IMR-90 (cell line): Measurements from ENCODE around the gene HOXD12. TPM values are rescaled to one million over a fixed set of nuclear protein-coding genes. Genes with fewer than 3 reads are reported as not detected.

Source experiments
- ATAC-seq: fragments of 200-7000 bp; cut with Tn5 transposase; 2 replicates; pipeline ENCODE4 v1.9.1; 2020; ENCODE audit warnings: low read depth, mild to moderate bottlenecking, moderate library complexity
- BruUV-seq: library from RNA; stranded (reverse); fragments of 400-500 nt; replicated peaks from 2 replicates; lab custom pipeline; 2021; lab: Mats Ljungman, UMichigan
- CTCF ChIA-PET: fragments of 300-600 bp; formaldehyde crosslinking; extraction: SDS; loops from one replicate; lab custom pipeline; 2021; ENCODE audit warnings: antibody characterized with exemption; lab: Yijun Ruan, JAX
- POLR2A ChIA-PET: fragments of 300-600 bp; sonication (Branson Sonifier 250); formaldehyde crosslinking; loops from one replicate; lab custom pipeline; 2022; ENCODE audit warnings: antibody characterized with exemption; ENCODE audit not compliant: unreplicated experiment; lab: Charles Lee
- DNase-seq: peaks from one replicate; pipeline ENCODE4 v3.0.0; 2013
- H2AFZ ChIP-seq: replicated peaks from 2 replicates; pipeline ENCODE3; 2013; ENCODE audit warnings: low read length, mild to moderate bottlenecking; ENCODE audit not compliant: poor library complexity
- H2AK5ac ChIP-seq: 2 replicates; pipeline ENCODE4 v1.6.1; 2013; ENCODE audit warnings: low read depth, low read length, inconsistent platforms
- H2AK9ac ChIP-seq: replicated peaks from 2 replicates; pipeline ENCODE3; 2013; ENCODE audit warnings: mild to moderate bottlenecking, low read depth, low read length, moderate library complexity; ENCODE audit not compliant: poor library complexity
- H2BK120ac ChIP-seq: 2 replicates; pipeline ENCODE4 v1.6.1; 2013; ENCODE audit warnings: low read depth, low read length, inconsistent platforms
- H2BK15ac ChIP-seq: 3 replicates; pipeline ENCODE4 v1.6.1; 2013; ENCODE audit warnings: low read depth, low read length, inconsistent platforms
- H2BK20ac ChIP-seq: 2 replicates; pipeline ENCODE4 v1.6.1; 2013; ENCODE audit warnings: low read depth, mild to moderate bottlenecking, inconsistent platforms, low read length, moderate library complexity
- H2BK5ac ChIP-seq: 2 replicates; pipeline ENCODE4 v1.6.1; 2013; ENCODE audit warnings: mild to moderate bottlenecking, low read depth, low read length, inconsistent platforms; ENCODE audit not compliant: poor library complexity, severe bottlenecking
- H3K14ac ChIP-seq: replicated peaks from 2 replicates; pipeline ENCODE4 v1.6.1; 2013; ENCODE audit warnings: low read depth, low read length, inconsistent platforms
- H3K18ac ChIP-seq: 2 replicates; pipeline ENCODE4 v1.6.1; 2013; ENCODE audit warnings: low read depth, low read length, control low read depth
- H3K23ac ChIP-seq: 2 replicates; pipeline ENCODE4 v1.6.1; 2013; ENCODE audit warnings: low read depth, low read length, inconsistent platforms
- H3K27ac ChIP-seq: 2 replicates; pipeline ENCODE4 v1.5.1; 2013; ENCODE audit warnings: mild to moderate bottlenecking, control low read depth, low read length; ENCODE audit not compliant: insufficient read depth
- H3K27me3 ChIP-seq: 2 replicates; pipeline ENCODE4 v1.6.1; 2013; ENCODE audit warnings: low read length; ENCODE audit not compliant: control insufficient read depth, insufficient read depth
- H3K36me3 ChIP-seq: 2 replicates; pipeline ENCODE4 v1.6.1; 2013; ENCODE audit warnings: low read length, mixed read lengths; ENCODE audit not compliant: control insufficient read depth, insufficient read depth
- H3K4ac ChIP-seq: 2 replicates; pipeline ENCODE4 v1.6.1; 2013; ENCODE audit warnings: low read depth, low read length, inconsistent platforms
- H3K4me1 ChIP-seq: 2 replicates; pipeline ENCODE4 v1.6.1; 2013; ENCODE audit warnings: low read length, mixed read lengths; ENCODE audit not compliant: control insufficient read depth, insufficient read depth
- H3K4me2 ChIP-seq: 2 replicates; pipeline ENCODE4 v1.6.1; 2013; ENCODE audit warnings: low read depth, mild to moderate bottlenecking, control low read depth, low read length, moderate library complexity
- H3K4me3 ChIP-seq: 2 replicates; pipeline ENCODE4 v1.5.1; 2013; ENCODE audit warnings: low read depth, mild to moderate bottlenecking, control low read depth, low read length, moderate library complexity; ENCODE audit not compliant: insufficient read depth
- H3K56ac ChIP-seq: 2 replicates; pipeline ENCODE4 v1.6.1; 2013; ENCODE audit warnings: low read length, inconsistent platforms; ENCODE audit not compliant: insufficient read depth; ENCODE audit errors: extremely low read depth
- H3K79me1 ChIP-seq, 2 experiments: 2 replicates each; pipeline ENCODE4 v1.6.1; 2013; ENCODE audit warnings: low read length in 2 of 2, inconsistent platforms in 1 of 2, low read depth in 1 of 2
- H3K9ac ChIP-seq: 2 replicates; pipeline ENCODE4 v1.6.1; 2013; ENCODE audit warnings: low read depth, low read length, control low read depth
- H3K9me1 ChIP-seq: 2 replicates; pipeline ENCODE4 v1.6.1; 2013; ENCODE audit warnings: low read length, inconsistent platforms; ENCODE audit not compliant: insufficient read depth
- H3K9me3 ChIP-seq: 2 replicates; pipeline ENCODE4 v1.6.1; 2013; ENCODE audit warnings: low read length; ENCODE audit not compliant: control insufficient read depth, insufficient read depth
- H4K20me1 ChIP-seq: 2 replicates; pipeline ENCODE4 v1.6.1; 2013; ENCODE audit warnings: low read length, inconsistent platforms; ENCODE audit not compliant: insufficient read depth
- H4K5ac ChIP-seq: 2 replicates; pipeline ENCODE4 v1.6.1; 2013; ENCODE audit warnings: mild to moderate bottlenecking, low read depth, low read length, control low read depth
- H4K8ac ChIP-seq, 2 experiments: 2 replicates each; pipeline ENCODE4 v1.6.1; 2013; ENCODE audit warnings: low read depth in 2 of 2, low read length in 2 of 2, control low read depth in 1 of 2, inconsistent platforms in 1 of 2
- H4K91ac ChIP-seq: 2 replicates; pipeline ENCODE4 v1.6.1; 2013; ENCODE audit warnings: low read depth, low read length, inconsistent platforms; ENCODE audit not compliant: insufficient read depth
- BHLHE40 ChIP-seq: fragments of 150-350 bp; IDR thresholded peaks from 2 replicates; pipeline ENCODE4 v1.6.1; 2016; ENCODE audit warnings: mild to moderate bottlenecking, low read depth, low read length
- CEBPB ChIP-seq: IDR thresholded peaks from 2 replicates; pipeline ENCODE4 v1.6.1; 2012; ENCODE audit warnings: low read depth, low read length, improper control_type of control experiment
- CHD1 ChIP-seq: IDR thresholded peaks from 2 replicates; pipeline ENCODE4 v1.6.1; 2012; ENCODE audit warnings: low read depth, low read length, improper control_type of control experiment
- FOS ChIP-seq: fragments of 150-350 bp; IDR thresholded peaks from 2 replicates; pipeline ENCODE4 v1.6.1; 2016; ENCODE audit warnings: low read depth, low read length
- MAFK ChIP-seq: IDR thresholded peaks from 2 replicates; pipeline ENCODE4 v1.6.1; 2012; ENCODE audit warnings: low read depth, low read length, improper control_type of control experiment
- MXI1 ChIP-seq: IDR thresholded peaks from 2 replicates; pipeline ENCODE4 v1.6.1; 2012; ENCODE audit warnings: low read depth, mild to moderate bottlenecking, low read length, moderate library complexity, borderline replicate concordance
- NFE2L2 ChIP-seq: fragments of 150-350 bp; IDR thresholded peaks from 2 replicates; pipeline ENCODE4 v1.6.1; 2016; ENCODE audit warnings: low read depth, mild to moderate bottlenecking, low read length
- POLR2A ChIP-seq: IDR thresholded peaks from 2 replicates; pipeline ENCODE4 v1.6.1; 2012; ENCODE audit warnings: mild to moderate bottlenecking, low read depth, low read length
- RAD21 ChIP-seq: IDR thresholded peaks from 2 replicates; pipeline ENCODE4 v1.6.1; 2012; ENCODE audit warnings: low read length, improper control_type of control experiment
- RFX5 ChIP-seq: IDR thresholded peaks from 2 replicates; pipeline ENCODE4 v1.8.0; 2012; ENCODE audit warnings: low read depth, mild to moderate bottlenecking, low read length, moderate library complexity
- SMC3 ChIP-seq: fragments of 150-350 bp; IDR thresholded peaks from 2 replicates; pipeline ENCODE4 v1.6.1; 2016; ENCODE audit warnings: low read depth, mild to moderate bottlenecking, antibody characterized with exemption, low read length, moderate library complexity
- WGBS, 2 experiments: methylation state at CpG; one replicate each; pipeline versions ENCODE4 v1.1.5 to v1.1.7; 2013; ENCODE audit warnings: missing lambda C conversion rate in 2 of 2; ENCODE audit not compliant: insufficient read length in 1 of 2; ENCODE audit errors: extremely low coverage in 2 of 2; 5-methylcytosine and 5-hydroxymethylcytosine counted together
- dilution Hi-C: fragments of 300-500 bp; cut with HindIII; formaldehyde crosslinking; loops from one replicate; pipeline ENCODE4 v1.14.3; 2018; ENCODE audit warnings: low sequenced_read_pairs; ENCODE audit not compliant: unreplicated experiment
- in situ Hi-C: fragments of 300-500 bp; cut with MboI; formaldehyde crosslinking; loops from 3 replicates; pipeline ENCODE4 v1.14.3; 2019; ENCODE audit warnings: low sequenced_read_pairs, inconsistent platforms, mixed read lengths
- intact Hi-C: fragments of 100-400 bp; cut with micrococcal nuclease; formaldehyde crosslinking; loops from 2 replicates; pipeline ENCODE4 v1.10.0; 2022
- polyA plus RNA-seq, 3 experiments: library from polyadenylated mRNA; depleted of rRNA; stranded (reverse); fragments of >200 nt; gene quantifications; 2 replicates each; pipeline ENCODE4 v1.2.3, GENCODE V29; 2012; ENCODE audit warnings: low replicate concordance in 1 of 3
- total RNA-seq: library from RNA; depleted of rRNA; stranded (reverse); fragments of >200 nt; gene quantifications from 2 replicates; pipeline ENCODE4 v1.2.3, GENCODE V29; 2012
- TF ChIP-seq, protein P1 (sequence below): conservative IDR thresholded peaks from 2 replicates; pipeline ENCODE4 v1.5.1; 2012; ENCODE audit warnings: mild to moderate bottlenecking, low read depth, low read length, improper control_type of control experiment
- TF ChIP-seq, protein P2 (sequence below): fragments of 150-350 bp; IDR thresholded peaks from 2 replicates; pipeline ENCODE4 v1.6.1; 2017; ENCODE audit warnings: mild to moderate bottlenecking, antibody characterized with exemption, low read length, low read depth

The HOXD12 gene
- total and polyA plus RNA-seq, 2 of the 4 experiments (the other 2 are of a cell fraction): not detected

DNA sequence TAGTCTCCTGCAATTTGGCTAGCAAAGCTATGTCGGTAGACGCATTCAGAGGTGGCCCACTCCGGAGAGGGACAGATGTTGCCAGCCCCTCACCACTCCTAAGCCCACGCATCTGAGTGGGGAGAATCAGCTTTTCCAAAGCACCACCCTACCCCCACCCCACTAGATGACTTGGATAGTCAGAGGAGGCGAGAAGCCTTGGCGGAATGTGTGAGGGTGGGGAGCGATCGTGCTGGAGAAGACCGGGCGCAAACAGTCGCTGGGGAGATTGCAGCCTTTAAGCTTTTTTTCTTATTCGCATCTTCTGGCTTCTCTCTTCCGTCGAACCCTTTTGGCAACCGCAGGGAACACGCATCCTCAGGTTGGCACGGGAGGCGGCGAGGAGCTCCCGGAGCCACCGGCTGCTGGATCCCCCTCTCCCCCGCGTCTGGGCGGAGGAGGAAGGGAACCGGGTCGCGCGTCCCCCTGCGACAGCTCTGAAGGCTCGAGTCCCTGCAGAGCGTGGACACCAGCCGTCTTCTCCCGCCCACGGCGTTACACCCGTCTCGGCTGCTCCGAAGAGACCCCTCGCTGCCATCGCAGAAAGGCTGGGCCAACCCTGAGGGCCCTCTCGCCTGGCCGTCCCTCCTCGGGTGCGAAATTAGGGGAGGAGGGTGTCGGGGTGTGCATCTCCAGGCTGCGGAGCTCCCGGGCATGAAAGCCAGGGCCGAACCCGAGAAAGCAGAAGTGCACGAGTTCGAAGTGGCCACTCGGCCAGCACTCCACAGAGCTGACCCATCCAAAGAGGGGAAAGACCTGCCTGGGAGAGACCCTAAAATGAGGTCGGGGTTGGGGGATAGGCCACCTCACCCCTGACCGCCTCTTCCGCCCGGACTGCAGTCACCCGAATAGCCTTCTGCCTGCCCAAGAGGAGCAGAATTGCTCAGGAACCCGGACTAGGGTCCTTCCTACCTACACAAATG lies 28.0 kb upstream of the HOXD12 start:
- H2AK5ac ChIP-seq: no peak overlapping the region
- no peak overlapping the region for H3K4me2 ChIP-seq
- H3K9ac ChIP-seq: no peak overlapping the region
- H4K8ac ChIP-seq: no peak overlapping the region
- ChIA-PET CTCF (no interaction called here), POLR2A (no interaction called here)
- H3K56ac ChIP-seq: no peak overlapping the region
- dilution Hi-C loops: no loop called here
- H3K27ac ChIP-seq: no peak overlapping the region
- no peaks in the 10 kb centered on the region for H4K20me1 ChIP-seq
- H2AFZ ChIP-seq: no peak overlapping the region
- no peaks in the 10 kb centered on the region for H3K4me1 ChIP-seq
- H2AK9ac ChIP-seq: no peak overlapping the region
- no peaks in the 10 kb centered on the region for H3K9me1 ChIP-seq
- no peak overlapping the region for H4K5ac ChIP-seq
- TF ChIP-seq BHLHE40: no peak
- no peak for TF ChIP-seq NFE2L2
- no peak for TF ChIP-seq RAD21
- no peak for TF ChIP-seq POLR2A
- no peak for TF ChIP-seq MAFK
- TF ChIP-seq FOS: no peak
- TF ChIP-seq, protein P1, sequence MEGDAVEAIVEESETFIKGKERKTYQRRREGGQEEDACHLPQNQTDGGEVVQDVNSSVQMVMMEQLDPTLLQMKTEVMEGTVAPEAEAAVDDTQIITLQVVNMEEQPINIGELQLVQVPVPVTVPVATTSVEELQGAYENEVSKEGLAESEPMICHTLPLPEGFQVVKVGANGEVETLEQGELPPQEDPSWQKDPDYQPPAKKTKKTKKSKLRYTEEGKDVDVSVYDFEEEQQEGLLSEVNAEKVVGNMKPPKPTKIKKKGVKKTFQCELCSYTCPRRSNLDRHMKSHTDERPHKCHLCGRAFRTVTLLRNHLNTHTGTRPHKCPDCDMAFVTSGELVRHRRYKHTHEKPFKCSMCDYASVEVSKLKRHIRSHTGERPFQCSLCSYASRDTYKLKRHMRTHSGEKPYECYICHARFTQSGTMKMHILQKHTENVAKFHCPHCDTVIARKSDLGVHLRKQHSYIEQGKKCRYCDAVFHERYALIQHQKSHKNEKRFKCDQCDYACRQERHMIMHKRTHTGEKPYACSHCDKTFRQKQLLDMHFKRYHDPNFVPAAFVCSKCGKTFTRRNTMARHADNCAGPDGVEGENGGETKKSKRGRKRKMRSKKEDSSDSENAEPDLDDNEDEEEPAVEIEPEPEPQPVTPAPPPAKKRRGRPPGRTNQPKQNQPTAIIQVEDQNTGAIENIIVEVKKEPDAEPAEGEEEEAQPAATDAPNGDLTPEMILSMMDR: no peak
- no peak for TF ChIP-seq SMC3
- TF ChIP-seq CHD1: no peak
- no peak for TF ChIP-seq RFX5
- TF ChIP-seq, protein P2, sequence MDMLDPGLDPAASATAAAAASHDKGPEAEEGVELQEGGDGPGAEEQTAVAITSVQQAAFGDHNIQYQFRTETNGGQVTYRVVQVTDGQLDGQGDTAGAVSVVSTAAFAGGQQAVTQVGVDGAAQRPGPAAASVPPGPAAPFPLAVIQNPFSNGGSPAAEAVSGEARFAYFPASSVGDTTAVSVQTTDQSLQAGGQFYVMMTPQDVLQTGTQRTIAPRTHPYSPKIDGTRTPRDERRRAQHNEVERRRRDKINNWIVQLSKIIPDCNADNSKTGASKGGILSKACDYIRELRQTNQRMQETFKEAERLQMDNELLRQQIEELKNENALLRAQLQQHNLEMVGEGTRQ: no peak
- TF ChIP-seq MXI1: no peak
- TF ChIP-seq CEBPB: no peak
- no peaks in the 10 kb centered on the region for H3K79me1 ChIP-seq
- no peak overlapping the region for H2BK15ac ChIP-seq
- no peak overlapping the region for H3K18ac ChIP-seq
- peaks cover 6% of the 10 kb centered on the region; the same call in 1 of the 2 replicates for H3K9me3 ChIP-seq
- H3K4me3 ChIP-seq: no peak overlapping the region
- H3K23ac ChIP-seq: no peak overlapping the region
- H3K4ac ChIP-seq: no peak overlapping the region
- DNase-seq: no peak
- in situ Hi-C loops: no loop called here
- H3K36me3 ChIP-seq: no peaks in the 10 kb centered on the region
- 7% methylated on average over 6 of the region's 58 CpGs; no CpG with 5 or more reads in 1 of the 2 experiments for WGBS, 2 experiments
- H2BK120ac ChIP-seq: no peak overlapping the region
- H3K27me3 ChIP-seq: peaks cover 95% of the 10 kb centered on the region
- intact Hi-C loops: no loop called here
- no TSS peak for BruUV-seq
- no peak overlapping the region for H4K91ac ChIP-seq
- no peak for ATAC-seq
- H2BK5ac ChIP-seq: no peak overlapping the region
- H2BK20ac ChIP-seq: no peak overlapping the region
- no peak overlapping the region for H3K14ac ChIP-seq
